ENCODE measurements around the gene GALNT16.

- TF ChIP-seq EZH2 (IDR thresholded peaks at IDR 0.05; ENCODE audit: low read length, missing control alignments) = no peak
- TF ChIP-seq CTCF (conservative IDR thresholded peaks at IDR 0.05 in 1 of 2, IDR thresholded peaks at IDR 0.05 in 1 of 2; ENCODE audit: low read depth in 1 of 2, low read length in 2 of 2) = peak; percentile 28 to 55
Measured at GRCh38 chr14:69260861-69261564, 1.1 kb downstream of the GALNT16 start.
